ENCODE results near the gene PRX. TPM values are rescaled to one million over a fixed set of nuclear protein-coding genes. Genes with fewer than 3 reads are reported as not detected.
A peak's percentile ranks its signal among the peaks of the same experiment; 100 is the strongest.

The PRX gene
- total RNA-seq, 2 experiments from 2014 or later, result 1.0 to 1.4 TPM

DNA sequence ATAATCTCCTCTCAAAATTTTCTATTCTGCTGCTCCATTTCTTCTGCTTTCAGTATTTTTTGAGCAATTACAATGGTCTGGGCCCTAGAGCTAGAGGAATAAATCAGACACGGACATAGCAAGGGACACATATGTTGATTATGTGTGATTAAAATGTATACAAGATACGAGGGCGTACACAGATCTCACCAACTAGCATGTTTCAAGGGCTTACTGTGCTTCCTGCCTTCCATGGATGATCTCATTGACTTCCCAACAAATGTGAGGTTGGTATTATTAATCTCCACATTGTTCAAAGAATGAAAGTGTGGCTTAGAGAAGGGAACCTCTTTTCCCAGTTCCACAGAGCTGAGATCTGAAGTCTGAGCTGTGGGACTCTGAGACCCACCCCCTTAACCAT is 55.5 kb downstream of the PRX start:
- H3K36me3 Mint-ChIP-seq (ENCODE audit: low read depth), result no peaks in the 10 kb centered on the region
- no peaks in the 10 kb centered on the region for H3K9me3 Mint-ChIP-seq (ENCODE audit: low read depth)
- intact Hi-C loops (cut with DNase I, micrococcal nuclease), result no loop called here
- no peaks in the 10 kb centered on the region for H3K27me3 Mint-ChIP-seq
- no peak overlapping the region for H3K4me3 Mint-ChIP-seq
- DNase-seq, result no peak
- POLR2A ChIA-PET, result no interaction called here
- ATAC-seq, result no peak
- CTCF ChIA-PET, result interaction anchor here (0.9 kb wide), 1 partner anchor 9 kb away, joined by 3 read pairs; no protein-coding TSS in a partner anchor
- no peak overlapping the region for H3K27ac Mint-ChIP-seq
- H3K4me1 Mint-ChIP-seq, result peaks cover 8% of the 10 kb centered on the region

- POLR2A ChIA-PET, result no interaction called here
- no peak for ATAC-seq
- no peaks in the 10 kb centered on the region for H3K9me3 Mint-ChIP-seq (ENCODE audit: low read depth)
- intact Hi-C loops (cut with DNase I, micrococcal nuclease), result no loop called here
- H3K27me3 Mint-ChIP-seq, result no peaks in the 10 kb centered on the region
- no peak overlapping the region for H3K27ac Mint-ChIP-seq
- no peaks in the 10 kb centered on the region for H3K36me3 Mint-ChIP-seq (ENCODE audit: low read depth)
- CTCF ChIA-PET, result interaction anchor here (0.9 to 1.0 kb wide), 2 partner anchors 10 to 64 kb away, joined by 3 to 6 read pairs; no protein-coding TSS in a partner anchor
- peaks cover 8% of the 10 kb centered on the region for H3K4me1 Mint-ChIP-seq
- no peak for DNase-seq
- no peak overlapping the region for H3K4me3 Mint-ChIP-seq
Observed at GRCh38 chr19:40356681-40357595, 56.2 kb downstream of the PRX start.

DNA sequence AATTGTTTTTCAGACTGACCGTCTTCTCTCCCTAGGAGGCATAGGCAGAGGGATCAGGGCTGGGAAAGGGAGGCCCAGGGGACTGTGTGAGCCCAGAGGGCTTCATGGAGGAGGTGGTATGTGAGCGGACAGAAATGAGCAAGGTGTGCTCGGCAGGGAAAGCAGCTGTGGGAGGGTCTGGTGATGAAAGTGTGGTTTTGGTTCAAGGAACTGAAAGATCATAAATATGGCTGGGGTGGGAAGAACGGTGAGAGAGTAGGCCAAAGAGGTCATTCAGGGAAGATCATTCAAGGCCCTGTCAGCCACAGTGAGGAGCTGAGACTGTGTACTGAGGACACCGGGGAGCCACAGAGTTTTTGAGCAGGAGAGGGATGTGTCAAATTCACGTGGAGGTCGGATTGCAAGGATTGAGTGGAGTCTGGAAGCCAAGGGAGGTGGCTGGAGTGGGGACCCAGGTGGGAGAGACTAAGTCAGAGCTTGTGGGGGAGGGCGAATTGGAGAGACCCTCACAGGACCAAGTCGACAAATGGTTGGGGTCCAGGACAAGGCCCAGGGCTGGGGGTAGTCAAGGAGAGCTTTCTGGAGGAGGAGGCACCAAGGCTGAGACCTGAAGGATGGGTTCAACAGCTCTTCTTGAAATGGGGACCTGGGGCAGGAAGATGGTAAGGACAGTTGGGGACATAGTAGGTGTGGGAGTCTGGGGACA is 57.0 kb downstream of the PRX start:
- Mint-ChIP-seq H3K4me1 (peaks cover 8% of the 10 kb centered on the region), H3K9me3 (ENCODE audit: low read depth) (no peaks in the 10 kb centered on the region), H3K27ac (no peak overlapping the region), H3K36me3 (ENCODE audit: low read depth) (no peaks in the 10 kb centered on the region), H3K4me3 (no peak overlapping the region), H3K27me3 (no peaks in the 10 kb centered on the region)
- no peak for DNase-seq
- ChIA-PET POLR2A (no interaction called here), CTCF (interaction anchor here (1.0 kb wide), 1 partner anchor 65 kb away, joined by 6 read pairs; no protein-coding TSS in a partner anchor)
- intact Hi-C loops (cut with DNase I, micrococcal nuclease), result no loop called here
- ATAC-seq, result no peak

DNA sequence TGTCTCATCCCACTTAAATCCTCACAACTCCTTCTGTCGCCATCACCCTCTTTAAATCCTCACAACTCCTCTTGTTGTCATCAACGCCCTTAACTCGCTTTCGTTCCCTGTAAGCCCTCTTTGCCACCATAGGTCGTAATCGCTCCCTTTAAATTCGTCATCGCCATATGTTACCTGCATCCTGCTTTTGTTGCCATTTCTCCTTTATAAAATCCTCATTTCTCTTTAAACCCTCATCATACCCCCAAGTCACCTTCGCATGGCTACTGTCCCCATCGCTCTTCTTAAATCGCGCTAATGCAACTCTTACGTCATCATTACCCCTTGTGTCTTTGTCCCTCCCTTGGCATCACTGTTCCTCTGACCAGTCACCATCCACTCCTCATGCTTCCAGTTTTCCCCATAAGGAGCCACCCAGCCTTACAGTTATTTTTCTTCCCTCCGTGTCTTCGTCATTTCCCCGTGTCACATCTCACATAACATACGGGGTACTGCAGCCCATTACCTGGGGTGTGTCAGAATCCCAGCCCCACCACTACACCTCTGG is 64.1 kb downstream of the PRX start:
- POLR2A ChIA-PET, result interaction anchor here (0.6 to 1.2 kb wide), 3 partner anchors 117 to 382 kb away, joined by 3 read pairs; partner anchors contain the start of gene BLVRB
- DNase-seq, result peak; percentile 18
- intact Hi-C loops (cut with DNase I, micrococcal nuclease), result loop anchor here (1.0 to 5.0 kb wide), 20 partner anchors 16 to 1008 kb away; partner anchors contain the start of genes AKT2 (in 2 of the 2), SERTAD3 (in 2 of the 2), SHKBP1 (in 2 of the 2) and ACTMAP (in 1 of the 2)

DNA sequence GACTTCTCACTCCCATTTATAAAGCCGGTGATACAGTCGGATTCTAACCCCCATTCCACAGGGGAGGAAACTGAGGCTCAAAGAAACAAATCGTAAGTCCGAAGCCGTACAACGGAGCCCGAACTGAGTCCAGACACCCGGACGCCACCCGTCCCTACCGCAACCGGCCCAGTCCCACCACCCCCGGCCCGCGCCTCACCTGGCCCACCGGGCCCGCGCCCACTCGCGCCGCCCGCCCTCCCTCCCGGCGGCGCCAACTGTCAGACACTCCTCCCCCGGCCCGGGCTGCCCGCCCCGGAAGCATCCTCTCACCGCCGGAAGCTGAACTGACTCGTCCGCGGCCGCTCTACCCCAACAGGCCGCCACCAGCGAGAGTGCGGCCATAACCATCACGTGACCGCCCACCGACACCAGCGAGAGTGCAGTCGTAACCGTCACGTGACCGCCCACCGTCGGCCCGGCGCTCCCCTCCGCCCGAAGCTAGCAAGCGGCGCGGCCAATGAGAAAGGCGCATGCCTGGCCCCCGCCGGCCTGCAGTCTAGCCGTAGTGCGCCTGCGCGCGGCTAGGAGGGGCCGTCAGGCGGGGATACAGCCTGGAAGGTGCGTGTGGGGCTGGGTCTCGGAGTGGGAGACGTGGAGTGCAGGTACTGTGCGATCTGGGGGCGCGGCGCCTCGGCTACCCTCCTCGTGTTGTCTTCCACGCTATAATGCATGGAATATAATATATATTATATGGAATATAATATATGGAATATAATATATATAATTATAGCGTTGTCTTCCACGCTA is 64.9 kb downstream of the PRX start, which contains the start of the genes C19orf47 and PLD3:
Gene C19orf47 (minus strand): TSS at position 273 of the 789 bp plus-strand sequence. CDS start 6,540 bp downstream, outside the sequence.
Gene PLD3 (plus strand): TSS at position 571 of the 789 bp plus-strand sequence. CDS start 17,789 bp downstream, outside the sequence.
- Mint-ChIP-seq H3K4me1 (peaks cover 26% of the 10 kb centered on the region), H3K4me3 (peak within 1 kb of the TSS; percentile 96), H3K27me3 (no peaks in the 10 kb centered on the region), H3K27ac (peak within 1 kb of the TSS; percentile 91), H3K9me3 (ENCODE audit: low read depth) (no peaks in the 10 kb centered on the region), H3K36me3 (ENCODE audit: low read depth) (no peaks in the 10 kb centered on the region)
- ChIA-PET POLR2A (interaction anchor here (0.6 to 1.2 kb wide), 3 partner anchors 118 to 381 kb away, joined by 3 read pairs; partner anchors contain the start of gene BLVRB), CTCF (interaction anchor here (0.6 to 1.5 kb wide), 4 partner anchors 43 to 881 kb away, joined by 3 to 7 read pairs (median 3); no protein-coding TSS in a partner anchor)
- intact Hi-C loops (cut with DNase I, micrococcal nuclease), result loop anchor here (1.0 to 5.0 kb wide), 20 partner anchors 17 to 1007 kb away; partner anchors contain the start of genes AKT2 (in 2 of the 2), SERTAD3 (in 2 of the 2), SHKBP1 (in 2 of the 2) and ACTMAP (in 1 of the 2)
- ATAC-seq (peak; percentile 97), DNase-seq (peak; percentile 100)

More for the DNA sequence above, 64.1 kb downstream of the PRX start:
- Mint-ChIP-seq H3K4me3 (peak overlapping the region; percentile 96), H3K9me3 (ENCODE audit: low read depth) (no peaks in the 10 kb centered on the region), H3K27ac (peak overlapping the region; percentile 91), H3K4me1 (peaks cover 26% of the 10 kb centered on the region), H3K36me3 (ENCODE audit: low read depth) (no peaks in the 10 kb centered on the region), H3K27me3 (no peaks in the 10 kb centered on the region)
- ATAC-seq, result no peak
- CTCF ChIA-PET, result interaction anchor here (1.0 to 1.5 kb wide), 2 partner anchors 44 to 174 kb away, joined by 3 to 7 read pairs; no protein-coding TSS in a partner anchor

- H3K4me3 Mint-ChIP-seq, result no peak overlapping the region
- intact Hi-C loops (cut with DNase I, micrococcal nuclease), result no loop called here
- peaks cover 19% of the 10 kb centered on the region for H3K4me1 Mint-ChIP-seq
- CTCF ChIA-PET, result no interaction called here
- DNase-seq (no peak), ATAC-seq (no peak)
- H3K36me3 Mint-ChIP-seq (ENCODE audit: low read depth), result peaks cover 6% of the 10 kb centered on the region
- H3K27ac Mint-ChIP-seq, result no peak overlapping the region
- no peaks in the 10 kb centered on the region for H3K27me3 Mint-ChIP-seq
- H3K9me3 Mint-ChIP-seq (ENCODE audit: low read depth), result no peaks in the 10 kb centered on the region
- POLR2A ChIA-PET, result no interaction called here
Observed at GRCh38 chr19:40344422-40344821, 68.8 kb downstream of the PRX start.

Small RNA genes lying within 50 kb of the gene (microRNA-seq; reads per million reads assigned to microRNA genes)
- gene MIR6796 (ENCODE audit: borderline replicate concordance), result not detected

Other genes with a start within 250 kb of the PRX start
- gene MAP3K10, start 222.0 kb downstream of the PRX start, total RNA-seq, result 10 to 100 TPM in 1 of 2 experiments, 1 to 10 TPM in 1; 8.7 to 10.8 TPM
- gene TTC9B, start 195.0 kb downstream of the PRX start, total RNA-seq, result not detected
- gene CCNP, start 186.7 kb downstream of the PRX start, total RNA-seq, result under 1 TPM in 1 of 2 experiments, not detected in 1; 0.12 TPM
- gene AKT2, start 128.0 kb downstream of the PRX start, total RNA-seq, result 100 to 1,000 TPM; 142 to 148 TPM
- gene C19orf47, start 65.0 kb downstream of the PRX start, total RNA-seq, result 10 to 100 TPM; 15.8 to 17.7 TPM
- 10 to 100 TPM; 57.8 to 69.1 TPM for gene PLD3, start 64.7 kb downstream of the PRX start, total RNA-seq
- gene HIPK4, start 23.2 kb downstream of the PRX start, total RNA-seq, result under 1 TPM in 1 of 2 experiments, not detected in 1; 0.09 TPM
- gene SERTAD1, start 12.6 kb upstream of the PRX start, total RNA-seq, result 10 to 100 TPM; 10.0 to 14.7 TPM
- gene SERTAD3, start 31.0 kb upstream of the PRX start, total RNA-seq, result 10 to 100 TPM in 1 of 2 experiments, 1 to 10 TPM in 1; 8.4 to 12.0 TPM
- 10 to 100 TPM; 34.1 to 35.6 TPM for gene BLVRB, start 52.4 kb upstream of the PRX start, total RNA-seq
- gene SPTBN4, start 53.6 kb upstream of the PRX start, total RNA-seq, result 1 to 10 TPM; 2.4 to 2.5 TPM
- gene SHKBP1, start 163.5 kb upstream of the PRX start, total RNA-seq, result 100 to 1,000 TPM; 100 to 155 TPM
- gene LTBP4, start 188.0 kb upstream of the PRX start, total RNA-seq, result 100 to 1,000 TPM; 142 to 145 TPM